NCI-H345 (cell line): ENCODE measurements around the gene SCPEP1.

Experiments used
- DNase-seq: peaks from one replicate; lab custom pipeline; 2025; lab: John Stamatoyannopoulos, UW

Gene SCPEP1

GRCh38 chr17:57001541-57001940 lies 23.6 kb downstream of the SCPEP1 start:
- DNase-seq, result no peak

DNA sequence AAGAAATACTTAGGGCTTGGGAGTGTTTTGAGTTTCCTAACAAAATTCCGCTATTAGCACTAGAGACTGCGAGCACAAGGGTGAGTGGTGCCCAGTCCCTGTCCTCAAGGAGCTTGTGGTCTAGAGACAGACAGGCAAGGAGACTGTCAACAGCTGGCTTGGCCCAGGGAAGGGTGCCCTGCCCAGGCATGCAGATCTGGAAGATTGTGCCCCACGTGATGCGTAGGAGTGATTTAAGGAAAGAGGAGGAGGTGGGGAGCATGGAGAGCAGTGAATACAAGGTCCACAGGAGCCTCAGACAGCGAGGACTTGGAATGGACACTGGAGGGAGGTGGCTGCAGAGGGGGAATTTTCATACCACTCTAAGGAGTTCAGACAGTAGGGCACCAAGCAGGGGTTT lies 25.0 kb downstream of the SCPEP1 start:
- DNase-seq, result no peak

GRCh38 chr17:57004944-57005579 lies 27.1 kb downstream of the SCPEP1 start:
- DNase-seq, result peak; percentile 63

DNA sequence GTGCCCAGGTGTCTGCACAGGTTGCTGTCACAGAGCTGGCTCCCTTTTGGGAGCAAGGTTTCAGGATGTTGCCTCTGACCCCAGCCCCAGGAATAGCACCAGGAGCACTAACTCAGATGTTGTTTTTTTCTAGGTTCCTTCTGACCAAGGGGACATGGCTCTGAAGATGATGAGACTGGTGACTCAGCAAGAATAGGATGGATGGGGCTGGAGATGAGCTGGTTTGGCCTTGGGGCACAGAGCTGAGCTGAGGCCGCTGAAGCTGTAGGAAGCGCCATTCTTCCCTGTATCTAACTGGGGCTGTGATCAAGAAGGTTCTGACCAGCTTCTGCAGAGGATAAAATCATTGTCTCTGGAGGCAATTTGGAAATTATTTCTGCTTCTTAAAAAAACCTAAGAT lies 28.1 kb downstream of the SCPEP1 start:
- no peak for DNase-seq

GRCh38 chr17:57008958-57009357 lies 31.0 kb downstream of the SCPEP1 start:
- DNase-seq, result no peak

DNA sequence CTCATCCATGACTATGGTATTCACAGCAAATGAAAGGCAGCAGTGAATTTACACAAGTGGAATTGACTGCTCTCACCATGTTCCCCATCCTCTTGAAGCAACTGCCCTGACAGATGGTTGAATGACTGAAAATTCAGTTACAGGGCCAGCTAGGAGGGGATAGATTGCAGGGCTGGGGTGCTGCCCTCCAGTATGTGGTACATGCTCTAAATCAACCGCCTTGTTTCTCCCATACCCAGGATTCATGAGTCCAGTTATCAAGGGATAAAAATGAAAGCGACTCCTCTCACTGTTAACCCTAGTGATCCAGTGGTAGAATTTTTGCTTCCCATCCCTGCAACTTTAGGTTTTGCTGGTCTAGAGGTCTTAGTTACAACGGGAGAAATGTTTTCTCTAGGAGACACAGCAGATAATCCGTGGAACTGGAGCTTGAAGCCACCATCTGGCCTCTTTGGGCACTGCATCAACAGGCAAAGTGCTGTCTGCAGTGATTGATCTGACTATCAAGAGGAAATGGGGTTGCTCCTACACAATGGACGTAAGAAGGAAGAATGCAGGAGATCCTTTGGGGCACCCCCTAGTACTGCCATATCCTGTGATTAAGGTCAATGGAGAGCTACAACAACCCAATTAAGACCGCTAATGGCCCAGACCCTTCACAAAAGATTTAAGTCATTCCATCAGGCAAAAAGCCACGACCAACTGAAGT lies 32.0 kb downstream of the SCPEP1 start:
- peak; percentile 51 for DNase-seq

GRCh38 chr17:57010487-57010886 lies 32.6 kb downstream of the SCPEP1 start:
- no peak for DNase-seq

- DNase-seq, result no peak
Measured at GRCh38 chr17:57011491-57012015, 33.6 kb downstream of the SCPEP1 start.

- no peak for DNase-seq
Measured at GRCh38 chr17:57016071-57016763, 38.3 kb downstream of the SCPEP1 start.

GRCh38 chr17:57016764-57017116 lies 38.8 kb downstream of the SCPEP1 start:
- no peak for DNase-seq

DNA sequence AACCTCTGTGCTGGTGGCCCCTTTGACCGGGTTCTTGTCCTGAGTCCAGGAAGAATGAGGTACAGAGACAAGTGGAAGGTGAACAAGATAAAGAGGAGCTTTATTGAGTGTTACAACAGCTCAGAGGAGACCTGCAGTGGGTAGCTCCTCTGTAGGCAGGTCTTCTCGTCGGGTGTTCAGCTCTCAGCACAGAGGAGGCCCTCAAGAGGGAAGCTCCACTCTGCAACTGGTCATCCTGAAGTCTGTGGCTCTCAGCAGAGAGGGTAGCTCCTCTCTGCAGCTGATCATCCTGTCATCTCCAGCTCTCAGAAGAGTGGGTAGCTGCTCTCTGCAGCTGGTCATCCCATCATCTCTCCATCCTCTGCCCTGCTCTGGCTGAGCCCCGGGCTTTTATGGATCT lies 39.7 kb downstream of the SCPEP1 start:
- no peak for DNase-seq

DNA sequence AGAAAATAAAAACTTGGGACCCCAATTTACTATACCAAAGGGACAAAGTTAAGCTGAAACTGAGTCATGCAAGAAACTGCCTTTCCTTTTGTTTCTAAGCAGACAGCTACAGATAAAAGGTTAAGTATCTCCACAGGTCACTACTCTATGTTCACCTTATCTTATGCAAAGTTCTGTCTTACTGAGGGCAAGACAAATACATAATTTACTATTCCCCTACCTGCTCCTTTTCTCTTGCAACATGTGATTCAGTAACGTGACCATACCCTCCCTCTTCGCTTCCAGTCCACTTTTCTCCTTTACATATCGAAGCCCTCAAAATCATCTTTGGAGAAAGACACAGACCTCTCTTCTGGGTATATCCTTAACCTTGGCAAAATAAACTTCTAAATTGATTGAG lies 42.3 kb downstream of the SCPEP1 start:
- DNase-seq, result no peak

DNA sequence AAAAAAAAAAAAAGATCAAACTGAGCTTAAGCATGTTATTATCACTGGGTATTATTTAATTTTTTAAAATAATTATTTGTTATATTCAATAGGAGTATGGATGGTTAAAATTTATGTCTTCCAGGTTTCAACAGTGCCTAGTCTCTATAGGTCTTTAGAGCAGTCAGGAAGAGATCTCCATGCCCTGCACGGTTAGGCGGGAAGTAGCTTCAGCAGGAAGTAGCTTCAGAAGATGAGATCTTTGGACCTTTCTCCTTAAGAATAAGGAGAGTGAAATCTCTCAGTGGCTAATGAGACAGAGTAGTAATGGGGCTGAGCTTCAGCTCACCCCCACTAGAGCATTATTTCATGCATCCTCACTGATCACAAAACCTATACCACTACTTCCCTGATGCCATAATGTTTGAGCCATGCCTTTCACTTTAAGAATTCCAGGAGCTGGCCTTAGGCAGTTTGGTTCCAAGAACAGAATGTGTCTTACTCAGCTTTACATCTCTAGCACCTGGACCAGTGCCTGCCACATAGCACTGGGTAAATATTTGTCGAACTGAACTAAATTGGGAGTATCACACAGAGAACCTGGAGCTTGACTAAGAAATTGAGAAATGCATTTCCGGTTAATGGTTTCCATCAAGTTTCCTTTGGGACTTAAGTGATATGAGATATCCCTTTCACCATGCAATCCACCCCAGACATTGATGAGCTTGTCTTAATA lies 43.5 kb downstream of the SCPEP1 start:
- peak; percentile 37 for DNase-seq

DNA sequence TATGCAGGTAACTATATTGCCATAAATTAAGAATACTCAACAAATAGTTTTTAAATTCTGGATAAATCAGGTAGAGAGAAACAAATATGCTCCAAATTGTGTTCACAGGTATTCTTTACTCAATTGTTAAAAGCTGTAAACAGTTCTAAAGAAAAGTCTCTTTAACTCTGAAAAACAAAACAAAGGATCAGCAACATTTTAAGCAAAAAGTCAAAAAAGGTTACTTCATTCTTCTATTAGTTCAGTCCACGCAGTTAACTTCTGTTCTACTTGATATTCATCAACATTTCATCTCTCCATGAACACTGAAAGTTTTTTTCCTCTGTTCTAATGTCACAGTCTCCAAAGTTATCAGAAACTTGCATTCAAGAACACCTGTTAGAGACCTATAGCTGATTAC lies 47.9 kb downstream of the SCPEP1 start:
- DNase-seq, result no peak

- DNase-seq, result no peak
Measured at GRCh38 chr17:57027852-57028251, 49.9 kb downstream of the SCPEP1 start.

- DNase-seq, result peak; percentile 79
Measured at GRCh38 chr17:57032343-57032742, 54.4 kb downstream of the SCPEP1 start.

DNA sequence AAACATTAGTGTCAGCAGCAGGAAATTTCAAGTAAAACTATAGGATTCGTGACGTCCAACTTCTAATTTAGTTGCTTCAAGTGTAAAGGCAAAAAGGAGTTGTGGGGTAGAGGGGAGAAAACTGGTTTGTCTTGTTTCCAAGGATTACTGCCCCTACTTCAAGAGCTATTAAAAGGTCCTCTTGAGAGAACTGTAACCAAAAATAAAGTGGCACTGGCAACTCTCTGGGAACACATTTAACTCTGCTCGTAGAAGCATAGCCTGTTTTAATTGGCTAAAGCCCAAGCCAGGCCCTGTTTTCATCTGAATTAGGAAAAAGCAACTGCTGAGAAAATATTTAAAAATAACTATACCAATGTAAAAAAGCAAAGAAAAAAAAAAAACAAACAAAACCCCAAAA lies 55.4 kb downstream of the SCPEP1 start:
- peak; percentile 89 for DNase-seq

GRCh38 chr17:57034807-57035754 lies 57.1 kb downstream of the SCPEP1 start:
- no peak for DNase-seq

DNA sequence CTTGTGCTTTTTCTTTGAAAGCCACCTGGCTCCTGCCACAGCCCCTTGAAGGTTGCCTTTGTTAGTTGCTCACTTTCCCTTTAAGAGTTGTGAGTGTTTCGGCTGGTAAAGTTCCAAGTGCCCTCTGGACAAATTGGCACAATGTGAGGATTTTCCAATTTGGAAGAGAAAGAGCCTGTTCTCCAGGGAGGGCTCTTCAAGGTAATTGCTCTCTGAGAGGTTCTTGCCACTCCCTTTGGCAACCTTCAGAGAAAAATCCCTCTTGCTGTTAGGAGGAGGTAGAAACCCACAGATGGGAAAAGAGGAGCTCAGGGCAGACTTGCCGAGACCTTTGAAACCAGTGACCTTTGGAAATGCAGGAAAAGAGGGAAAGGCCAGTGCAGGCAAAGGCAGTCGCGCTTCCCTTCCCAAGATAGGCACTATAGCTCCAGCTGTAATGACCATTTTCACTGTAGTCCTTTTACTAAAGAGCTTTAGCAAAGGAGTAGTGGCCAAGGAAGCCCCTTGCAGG lies 58.1 kb downstream of the SCPEP1 start:
- peak; percentile 89 for DNase-seq

DNA sequence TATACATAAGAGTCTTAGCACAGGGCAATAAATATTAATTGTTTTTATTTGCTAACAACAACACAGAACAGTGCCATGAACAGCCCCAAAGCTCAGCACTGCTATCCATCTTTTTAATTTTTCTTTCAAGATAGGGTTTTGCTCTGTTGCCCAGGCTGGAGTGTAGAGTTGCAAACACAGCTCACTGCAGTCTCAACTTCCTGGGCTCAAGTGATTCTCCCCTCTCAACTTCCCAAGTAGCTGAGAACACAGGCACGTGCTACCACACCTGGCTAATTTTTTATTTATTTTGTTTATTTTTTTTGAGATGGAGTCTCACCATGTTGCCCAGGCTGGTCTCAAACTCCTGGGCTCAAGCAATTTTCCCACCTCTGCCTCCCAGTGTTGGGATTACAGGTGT lies 59.5 kb downstream of the SCPEP1 start:
- no peak for DNase-seq

DNA sequence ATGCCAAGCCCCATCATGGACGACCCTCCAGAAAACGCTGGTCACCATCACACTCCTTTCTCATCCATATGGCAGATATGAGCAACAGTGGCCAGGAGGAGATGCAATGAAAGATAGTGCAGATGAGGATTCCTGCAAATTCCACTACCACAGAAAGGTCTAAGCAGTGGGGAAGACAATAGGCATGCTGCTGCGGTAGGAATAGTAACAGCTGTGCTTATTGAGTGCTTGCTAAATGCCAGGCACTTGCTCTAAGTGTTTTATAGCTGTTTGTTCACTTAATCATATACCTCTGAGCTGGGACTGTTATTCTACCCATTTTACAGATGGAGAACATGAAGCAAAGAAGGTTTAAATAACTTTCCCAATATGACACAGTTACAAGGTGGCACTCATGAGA lies 60.6 kb downstream of the SCPEP1 start:
- no peak for DNase-seq
